ENCODE data around the gene MYF6.

Gene MYF6

DNA sequence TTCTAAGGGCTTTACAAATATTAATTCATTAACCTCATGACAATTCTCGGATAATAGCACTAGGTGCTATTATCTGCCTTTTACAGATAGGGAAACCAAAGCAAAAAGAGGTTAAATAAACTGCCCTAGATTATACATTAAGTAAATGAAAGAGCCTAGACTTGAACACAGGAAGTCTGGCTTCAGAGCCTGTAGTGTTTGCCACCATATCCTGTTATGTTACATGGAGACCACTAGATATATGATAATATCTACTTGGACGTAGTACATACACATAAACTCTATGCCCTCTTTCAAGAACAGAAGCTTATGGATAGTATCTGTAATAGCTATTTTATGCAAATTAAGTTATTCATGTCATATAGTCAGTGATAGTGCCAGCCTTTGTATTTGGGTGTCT lies 16.9 kb upstream of the MYF6 start:
- H3K4me3 ChIP-seq (ENCODE audit: low read depth, low read length): no peak overlapping the region
- DNase-seq (ENCODE audit: low read depth, low spot score): no peak
- TF ChIP-seq, protein P1, sequence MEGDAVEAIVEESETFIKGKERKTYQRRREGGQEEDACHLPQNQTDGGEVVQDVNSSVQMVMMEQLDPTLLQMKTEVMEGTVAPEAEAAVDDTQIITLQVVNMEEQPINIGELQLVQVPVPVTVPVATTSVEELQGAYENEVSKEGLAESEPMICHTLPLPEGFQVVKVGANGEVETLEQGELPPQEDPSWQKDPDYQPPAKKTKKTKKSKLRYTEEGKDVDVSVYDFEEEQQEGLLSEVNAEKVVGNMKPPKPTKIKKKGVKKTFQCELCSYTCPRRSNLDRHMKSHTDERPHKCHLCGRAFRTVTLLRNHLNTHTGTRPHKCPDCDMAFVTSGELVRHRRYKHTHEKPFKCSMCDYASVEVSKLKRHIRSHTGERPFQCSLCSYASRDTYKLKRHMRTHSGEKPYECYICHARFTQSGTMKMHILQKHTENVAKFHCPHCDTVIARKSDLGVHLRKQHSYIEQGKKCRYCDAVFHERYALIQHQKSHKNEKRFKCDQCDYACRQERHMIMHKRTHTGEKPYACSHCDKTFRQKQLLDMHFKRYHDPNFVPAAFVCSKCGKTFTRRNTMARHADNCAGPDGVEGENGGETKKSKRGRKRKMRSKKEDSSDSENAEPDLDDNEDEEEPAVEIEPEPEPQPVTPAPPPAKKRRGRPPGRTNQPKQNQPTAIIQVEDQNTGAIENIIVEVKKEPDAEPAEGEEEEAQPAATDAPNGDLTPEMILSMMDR (IDR thresholded peaks at IDR 0.05; ENCODE audit: insufficient read depth, low read length, missing control alignments): no peak
- ChIA-PET CTCF (interaction anchor here (1.2 to 1.4 kb wide), 2 partner anchors 11 to 13 kb away, joined by 3 to 4 read pairs; no protein-coding TSS in a partner anchor), POLR2A (no interaction called here)

DNA sequence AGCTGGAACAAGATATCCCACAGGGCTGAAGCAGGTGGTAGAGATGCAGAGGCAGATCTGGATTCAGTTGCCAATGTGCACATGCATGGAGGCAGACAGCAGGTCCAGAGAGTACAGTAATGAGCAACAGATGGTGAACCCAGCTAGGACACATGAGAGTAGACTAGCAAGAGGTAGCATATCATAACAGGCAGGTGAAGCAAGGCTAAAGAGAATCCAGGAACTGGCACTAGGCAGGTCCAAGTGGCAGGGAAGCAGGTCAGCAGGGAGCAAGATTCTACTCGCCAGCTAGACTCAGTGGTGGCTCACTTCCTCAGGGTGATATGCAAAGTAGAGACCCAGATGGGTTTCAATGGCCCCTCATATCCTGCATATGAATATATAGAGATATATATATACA lies 15.3 kb upstream of the MYF6 start:
- TF ChIP-seq, protein P1 (IDR thresholded peaks at IDR 0.05; ENCODE audit: insufficient read depth, low read length, missing control alignments): no peak
- CTCF ChIA-PET: no interaction called here
- POLR2A ChIA-PET: no interaction called here

DNA sequence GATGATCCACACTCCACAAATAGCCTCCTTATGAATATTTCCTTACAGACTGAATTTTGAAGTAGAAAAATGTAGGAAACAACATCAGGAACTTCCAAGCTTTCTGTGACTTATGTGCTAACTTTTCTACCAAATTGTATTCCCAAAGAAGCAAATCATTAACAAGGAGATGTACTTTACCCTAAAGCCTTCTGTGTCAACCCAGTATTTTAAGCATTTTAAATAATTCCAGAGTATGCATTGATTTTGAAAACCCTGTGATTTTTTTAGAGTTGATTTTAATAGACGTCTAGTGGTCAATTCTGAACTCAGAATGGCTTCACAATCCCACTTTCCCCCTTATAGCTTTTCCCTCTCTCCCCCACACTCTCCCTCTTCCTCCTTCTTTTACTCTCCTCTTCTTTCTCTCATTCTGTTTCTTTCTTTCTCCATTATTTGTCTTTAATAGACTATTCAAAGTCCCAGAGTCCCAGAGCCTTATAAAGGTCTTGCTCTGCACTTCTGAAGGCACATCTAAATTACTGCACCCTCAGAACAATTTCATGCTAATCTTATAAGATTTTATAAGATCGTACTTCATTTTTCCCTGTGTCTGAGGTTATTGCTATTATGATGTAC lies 10.1 kb upstream of the MYF6 start:
- ChIA-PET CTCF (interaction anchor here (1.2 kb wide), 1 partner anchor 13 kb away, joined by 4 read pairs; no protein-coding TSS in a partner anchor), POLR2A (no interaction called here)
- TF ChIP-seq, protein P1 (IDR thresholded peaks at IDR 0.05; ENCODE audit: insufficient read depth, low read length, missing control alignments): no peak

More for the DNA sequence above, 15.3 kb upstream of the MYF6 start:
- H3K4me3 ChIP-seq (ENCODE audit: low read depth, low read length): no peak overlapping the region
- no peak for DNase-seq (ENCODE audit: low read depth, low spot score)

DNA sequence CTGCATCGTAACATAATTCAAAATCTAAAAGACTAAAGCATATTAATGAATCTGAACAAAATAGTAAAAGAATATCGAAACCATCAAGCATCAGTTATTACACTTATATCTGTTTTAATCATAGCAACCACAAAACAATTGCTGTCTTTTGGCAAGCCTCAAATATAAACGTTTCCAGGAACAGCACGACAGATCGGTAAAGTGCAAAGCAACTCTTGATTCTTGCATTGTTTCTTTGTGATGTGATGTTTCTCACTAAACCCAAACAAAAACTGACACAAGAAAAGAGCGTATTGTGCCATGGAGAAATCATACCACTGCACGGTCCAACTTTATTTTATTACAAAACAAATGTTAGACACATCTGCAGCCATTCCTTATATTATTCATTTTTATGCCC lies 9.2 kb upstream of the MYF6 start:
- no peak overlapping the region for H3K4me3 ChIP-seq (ENCODE audit: low read depth, low read length)
- CTCF ChIA-PET: no interaction called here
- DNase-seq (ENCODE audit: low read depth, low spot score): no peak
- POLR2A ChIA-PET: no interaction called here
- TF ChIP-seq, protein P1 (IDR thresholded peaks at IDR 0.05; ENCODE audit: insufficient read depth, low read length, missing control alignments): no peak

More for the DNA sequence above, 10.1 kb upstream of the MYF6 start:
- no peak for DNase-seq (ENCODE audit: low read depth, low spot score)
- H3K4me3 ChIP-seq (ENCODE audit: low read depth, low read length): no peak overlapping the region

DNA sequence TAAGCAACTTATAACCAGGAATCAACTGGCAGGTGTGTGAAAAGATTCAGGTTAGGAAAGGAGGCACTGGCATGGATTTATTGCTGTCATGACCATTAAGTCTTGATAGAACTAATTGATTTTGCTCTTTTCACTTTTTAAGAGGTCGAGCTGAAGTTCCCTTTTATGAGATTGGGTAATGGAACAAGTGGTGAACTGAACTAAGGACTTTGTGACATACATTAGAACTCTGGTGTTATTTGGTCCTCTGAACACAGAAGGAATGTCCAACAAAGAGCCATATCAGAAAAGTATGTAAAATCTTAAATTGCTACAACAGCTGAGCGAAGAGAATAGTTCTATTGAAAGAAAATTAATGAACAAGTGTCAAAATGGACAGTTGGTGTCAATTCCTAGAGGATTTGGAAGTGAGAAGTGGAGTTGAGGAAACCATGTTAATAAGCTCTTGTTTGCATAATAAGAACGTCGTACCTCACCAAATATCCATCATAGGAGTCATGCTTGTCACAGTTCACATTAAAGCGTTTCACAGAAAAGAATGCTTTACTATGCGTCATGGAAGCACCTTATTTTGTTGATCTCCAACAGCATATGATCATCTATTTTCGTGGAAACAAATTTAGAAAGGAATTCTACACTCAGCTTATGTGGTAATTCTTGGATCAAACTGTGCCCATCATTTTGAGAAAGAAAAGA lies 8.4 kb upstream of the MYF6 start:
- TF ChIP-seq, protein P1 (IDR thresholded peaks at IDR 0.05; ENCODE audit: insufficient read depth, low read length, missing control alignments): no peak
- CTCF ChIA-PET: no interaction called here

DNA sequence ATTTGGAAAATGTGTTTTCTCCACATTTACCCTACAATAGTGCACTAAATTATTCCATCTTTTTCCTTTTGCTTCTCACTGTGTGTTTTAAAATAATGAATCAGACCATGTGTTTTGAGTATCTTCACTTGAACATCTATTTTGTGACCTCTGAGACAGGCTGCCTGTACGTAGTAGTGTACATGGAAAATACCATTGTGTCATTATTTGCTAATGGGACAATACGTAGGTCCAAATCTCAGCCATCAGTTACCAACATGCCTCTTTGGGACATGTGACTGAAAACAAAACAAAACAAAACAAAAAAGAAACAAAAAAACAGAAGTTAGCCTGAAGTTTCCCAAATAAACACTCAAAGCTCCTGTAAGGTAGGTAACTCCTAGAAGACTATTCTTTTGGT lies 7.1 kb upstream of the MYF6 start:
- CTCF ChIA-PET: no interaction called here
- TF ChIP-seq, protein P1 (IDR thresholded peaks at IDR 0.05; ENCODE audit: insufficient read depth, low read length, missing control alignments): no peak
- POLR2A ChIA-PET: no interaction called here

More for the DNA sequence above, 8.4 kb upstream of the MYF6 start:
- POLR2A ChIA-PET: no interaction called here
- DNase-seq (ENCODE audit: low read depth, low spot score): no peak
- no peak overlapping the region for H3K4me3 ChIP-seq (ENCODE audit: low read depth, low read length)

More for the DNA sequence above, 7.1 kb upstream of the MYF6 start:
- DNase-seq (ENCODE audit: low read depth, low spot score): no peak
- H3K4me3 ChIP-seq (ENCODE audit: low read depth, low read length): no peak overlapping the region
